ENCODE results near the gene LAMB3. TPM values are rescaled to one million over a fixed set of nuclear protein-coding genes. Genes with fewer than 3 reads are reported as not detected.

Gene LAMB3
- total RNA-seq, 1 experiment from 2014 or later = 70.2 TPM

DNA sequence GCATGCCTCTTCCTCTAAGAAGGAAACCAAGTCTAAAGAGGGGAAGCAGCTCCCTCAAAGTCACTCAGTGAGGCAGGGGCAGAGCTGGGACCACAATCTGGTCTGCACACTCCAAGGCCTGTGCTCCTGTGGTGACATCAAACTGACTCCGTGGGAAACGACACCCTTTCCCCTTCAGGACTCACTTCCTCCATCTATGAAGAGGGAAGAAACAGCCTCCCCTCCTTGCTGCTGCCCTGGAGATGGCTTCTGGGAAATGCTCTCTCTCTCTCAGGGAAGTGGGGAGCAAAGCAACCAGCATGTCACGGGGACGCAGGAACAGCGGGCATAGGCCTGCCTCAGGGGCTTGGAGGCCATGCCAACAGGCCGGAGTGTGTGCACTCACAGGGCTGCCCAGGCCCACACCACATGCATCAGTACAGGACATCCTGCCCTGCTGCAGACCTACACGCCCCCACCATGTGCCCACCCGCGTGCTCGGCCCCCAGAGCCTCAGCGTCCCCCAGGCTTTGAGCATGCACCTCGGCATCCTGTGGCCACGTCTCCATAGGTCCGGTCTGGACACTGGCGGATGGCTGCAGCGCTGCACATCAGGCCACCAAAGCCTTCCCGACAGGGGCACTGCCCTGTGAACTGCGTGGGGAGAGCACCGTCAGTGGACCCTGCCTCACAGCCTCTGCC lies 25.7 kb downstream of the LAMB3 start:
- H2AFZ ChIP-seq (ENCODE audit: low read depth, low read length, poor library complexity, severe bottlenecking) = no peak overlapping the region
- ChIA-PET CTCF (interaction anchor here (1.1 to 1.9 kb wide), 2 partner anchors 23 to 57 kb away, joined by 8 to 13 read pairs; no protein-coding TSS in a partner anchor), POLR2A (no interaction called here), RAD21 (ENCODE audit: low non-redundant PET in 1 of 2, low total read pairs in 2 of 2, uncharacterized antibody in 2 of 2, unreplicated experiment in 2 of 2) (no interaction called here)
- no peak for ATAC-seq
- H3K4me2 ChIP-seq (ENCODE audit: low read length) = no peak overlapping the region
- no peak overlapping the region for H3K4me3 ChIP-seq (replicated peaks in 1 of 2; ENCODE audit: low read depth in 1 of 2, low read length in 2 of 2)
- H4K20me1 ChIP-seq (ENCODE audit: insufficient read depth) = no peaks in the 10 kb centered on the region
- TF ChIP-seq CEBPB (IDR thresholded peaks at IDR 0.05; ENCODE audit: low read depth) (no peak), YY1 (IDR thresholded peaks at IDR 0.05; ENCODE audit: extremely low read depth, insufficient replicate concordance, low read depth, low read length) (no peak)
- TF ChIP-seq, protein P1, sequence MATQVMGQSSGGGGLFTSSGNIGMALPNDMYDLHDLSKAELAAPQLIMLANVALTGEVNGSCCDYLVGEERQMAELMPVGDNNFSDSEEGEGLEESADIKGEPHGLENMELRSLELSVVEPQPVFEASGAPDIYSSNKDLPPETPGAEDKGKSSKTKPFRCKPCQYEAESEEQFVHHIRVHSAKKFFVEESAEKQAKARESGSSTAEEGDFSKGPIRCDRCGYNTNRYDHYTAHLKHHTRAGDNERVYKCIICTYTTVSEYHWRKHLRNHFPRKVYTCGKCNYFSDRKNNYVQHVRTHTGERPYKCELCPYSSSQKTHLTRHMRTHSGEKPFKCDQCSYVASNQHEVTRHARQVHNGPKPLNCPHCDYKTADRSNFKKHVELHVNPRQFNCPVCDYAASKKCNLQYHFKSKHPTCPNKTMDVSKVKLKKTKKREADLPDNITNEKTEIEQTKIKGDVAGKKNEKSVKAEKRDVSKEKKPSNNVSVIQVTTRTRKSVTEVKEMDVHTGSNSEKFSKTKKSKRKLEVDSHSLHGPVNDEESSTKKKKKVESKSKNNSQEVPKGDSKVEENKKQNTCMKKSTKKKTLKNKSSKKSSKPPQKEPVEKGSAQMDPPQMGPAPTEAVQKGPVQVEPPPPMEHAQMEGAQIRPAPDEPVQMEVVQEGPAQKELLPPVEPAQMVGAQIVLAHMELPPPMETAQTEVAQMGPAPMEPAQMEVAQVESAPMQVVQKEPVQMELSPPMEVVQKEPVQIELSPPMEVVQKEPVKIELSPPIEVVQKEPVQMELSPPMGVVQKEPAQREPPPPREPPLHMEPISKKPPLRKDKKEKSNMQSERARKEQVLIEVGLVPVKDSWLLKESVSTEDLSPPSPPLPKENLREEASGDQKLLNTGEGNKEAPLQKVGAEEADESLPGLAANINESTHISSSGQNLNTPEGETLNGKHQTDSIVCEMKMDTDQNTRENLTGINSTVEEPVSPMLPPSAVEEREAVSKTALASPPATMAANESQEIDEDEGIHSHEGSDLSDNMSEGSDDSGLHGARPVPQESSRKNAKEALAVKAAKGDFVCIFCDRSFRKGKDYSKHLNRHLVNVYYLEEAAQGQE (IDR thresholded peaks at IDR 0.05; ENCODE audit: low read depth) = no peak
- no peaks in the 10 kb centered on the region for H3K9me3 ChIP-seq (ENCODE audit: control insufficient read depth in 1 of 2, insufficient read depth in 1 of 2, low read depth in 1 of 2, low read length in 2 of 2)
- no peaks in the 10 kb centered on the region for H3K9me2 ChIP-seq (ENCODE audit: insufficient read depth)
- no peaks in the 10 kb centered on the region for H3K27me3 ChIP-seq (ENCODE audit: insufficient read depth, low read length)
- intact Hi-C loops (cut with micrococcal nuclease) = loop anchor here (1.0 to 2.0 kb wide), 4 partner anchors 24 to 67 kb away; no protein-coding TSS in a partner anchor
- no peak overlapping the region for H3K9ac ChIP-seq (ENCODE audit: low read length)
- H3K79me2 ChIP-seq (ENCODE audit: insufficient read depth, low read length) = no peaks in the 10 kb centered on the region
- BruUV-seq (replicated peaks) = no TSS peak
- DNase-seq (ENCODE audit: low read depth, low spot score) = no peak
- H3K27ac ChIP-seq (ENCODE audit: low read depth, low read length) = no peak overlapping the region
- 0 out of 4 replicates have a peak, but pooled peaks cover 3 to 4% of the 10 kb centered on the region in 2 experiments for H3K36me3 ChIP-seq (ENCODE audit: control insufficient read depth in 1 of 2, insufficient read depth in 2 of 2, low read length in 2 of 2)
- H3K4me1 ChIP-seq (ENCODE audit: control insufficient read depth in 1 of 2, insufficient read depth in 2 of 2, low read length in 2 of 2) = peaks cover 0 to 7% of the 10 kb centered on the region in 2 experiments; a peak in 2 of 4 replicates
